ENCODE measurements around the gene TUBB. TPM values are rescaled to one million over a fixed set of nuclear protein-coding genes. Genes with fewer than 3 reads are reported as not detected.
"Not testable (repeated sequence)": the region's sequence is repeated elsewhere in the genome, so short reads cannot be mapped to it uniquely, and the experiment has no call there.

TUBB gene
- total and polyA plus RNA-seq, 9 of the 15 experiments (the other 6 are each of a cell fraction or from before 2014, with no cell fraction given) = 971 to 2,870 (median 1,478) TPM

DNA sequence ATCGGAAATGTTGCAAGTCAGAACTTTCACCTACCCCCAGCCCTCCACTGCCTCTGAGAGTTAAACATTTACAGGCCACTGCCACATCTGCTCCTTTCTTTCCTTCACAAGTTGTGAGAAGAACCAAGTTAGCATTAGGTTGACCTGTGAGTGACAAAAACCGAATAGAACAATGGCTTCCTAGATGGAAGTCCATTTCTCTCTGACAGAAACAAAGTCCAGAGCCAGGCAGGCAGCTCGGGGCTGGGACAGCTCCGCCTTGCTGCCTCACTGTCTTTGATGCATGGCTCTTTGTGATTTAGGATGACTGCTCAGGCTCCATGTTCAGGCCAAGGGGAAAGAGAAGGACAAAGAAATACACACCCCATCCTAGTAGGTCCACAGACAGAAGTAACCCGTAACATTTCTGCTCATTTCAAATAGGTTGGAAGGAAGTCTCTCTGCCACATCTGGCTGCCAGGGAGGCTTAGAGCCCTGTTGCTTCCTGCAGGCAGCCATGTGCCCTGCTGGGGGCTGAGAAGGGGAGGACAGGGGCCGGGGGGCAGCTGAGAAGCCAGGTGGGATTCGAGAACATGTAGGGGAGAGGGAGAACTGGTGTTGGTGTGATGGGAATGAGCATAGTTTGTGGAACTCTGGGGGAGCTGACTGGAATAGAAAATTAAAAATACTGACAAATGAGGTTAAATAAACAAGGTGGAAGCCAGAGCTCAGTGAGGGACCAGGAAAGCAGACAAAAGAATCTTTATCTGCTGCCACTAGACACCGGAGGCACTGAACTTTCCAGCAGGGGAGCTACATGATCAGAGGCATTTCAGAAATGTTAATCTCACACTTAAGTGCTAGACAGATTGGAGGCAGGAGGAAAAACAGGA lies 43.7 kb downstream of the TUBB start (continued):
- TF ChIP-seq L3MBTL2 (IDR thresholded peaks at IDR 0.05) (no peak), ZNF232 (CRISPR knock-in tag; IDR thresholded peaks at IDR 0.05) (no peak)
- TF ChIP-seq, protein P1, sequence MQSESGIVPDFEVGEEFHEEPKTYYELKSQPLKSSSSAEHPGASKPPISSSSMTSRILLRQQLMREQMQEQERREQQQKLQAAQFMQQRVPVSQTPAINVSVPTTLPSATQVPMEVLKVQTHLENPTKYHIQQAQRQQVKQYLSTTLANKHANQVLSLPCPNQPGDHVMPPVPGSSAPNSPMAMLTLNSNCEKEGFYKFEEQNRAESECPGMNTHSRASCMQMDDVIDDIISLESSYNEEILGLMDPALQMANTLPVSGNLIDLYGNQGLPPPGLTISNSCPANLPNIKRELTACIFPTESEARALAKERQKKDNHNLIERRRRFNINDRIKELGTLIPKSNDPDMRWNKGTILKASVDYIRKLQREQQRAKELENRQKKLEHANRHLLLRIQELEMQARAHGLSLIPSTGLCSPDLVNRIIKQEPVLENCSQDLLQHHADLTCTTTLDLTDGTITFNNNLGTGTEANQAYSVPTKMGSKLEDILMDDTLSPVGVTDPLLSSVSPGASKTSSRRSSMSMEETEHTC (IDR thresholded peaks at IDR 0.05) = no peak

DNA sequence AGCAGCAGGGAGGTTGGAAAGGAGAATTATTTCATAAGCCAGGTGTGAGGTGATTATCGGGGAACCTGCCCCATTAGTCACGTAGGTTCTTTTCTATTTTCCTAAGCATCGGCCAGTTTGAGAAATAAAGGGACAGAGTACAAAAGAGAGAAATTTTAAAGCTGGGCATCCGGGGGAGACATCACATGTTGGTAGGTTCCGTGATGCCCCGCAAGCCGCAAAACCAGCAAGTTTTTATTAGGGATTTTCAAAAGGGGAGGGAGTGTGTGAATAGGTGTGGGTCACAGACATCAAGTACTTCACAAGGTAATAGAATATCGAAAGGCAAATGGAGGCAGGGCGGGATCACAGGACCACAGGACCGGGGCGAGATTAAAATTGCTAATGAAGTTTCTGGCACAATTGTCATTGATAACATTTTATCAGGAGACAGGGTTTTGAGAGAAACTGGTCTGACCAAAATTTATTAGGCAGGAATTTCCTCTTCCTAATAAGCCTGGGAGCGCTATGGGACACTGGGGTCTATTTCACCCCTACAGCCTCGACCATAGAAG lies 44.4 kb downstream of the TUBB start:
- H3K4me3 ChIP-seq; BruUV-seq (replicated peaks): not testable (repeated sequence)

More for the DNA sequence above, 44.4 kb downstream of the TUBB start:
- in situ Hi-C loops (cut with MboI); H3K79me2 ChIP-seq (ENCODE audit: control insufficient read depth, insufficient read depth, low read length); ATAC-seq; H3K9me1 ChIP-seq (ENCODE audit: control insufficient read depth, insufficient read depth, low read length); H3K36me3 ChIP-seq (ENCODE audit: control insufficient read depth, insufficient read depth, low read length); H4K20me1 ChIP-seq (replicated peaks; ENCODE audit: control insufficient read depth, insufficient read depth, low read length); H3K4me2 ChIP-seq (ENCODE audit: insufficient read depth, low read length); H3K9me3 ChIP-seq (replicated peaks; ENCODE audit: control insufficient read depth, insufficient read depth, low read depth, low read length); FAIRE-seq; H3K27me3 ChIP-seq (ENCODE audit: control insufficient read depth in 2 of 2, insufficient read depth in 2 of 2, low read length in 2 of 2); CTCF ChIA-PET (ENCODE audit: low intra/inter-chr PET ratio); DNase-seq (ENCODE audit: extremely low read depth in 1 of 4, low spot score in 3 of 4); H3K9ac ChIP-seq (ENCODE audit: insufficient read depth in 1 of 2, low read depth in 2 of 2, low read length in 2 of 2): not testable (repeated sequence)
- intact Hi-C loops (cut with micrococcal nuclease) = loop anchor here (5.0 kb wide), 1 partner anchor 48 kb away; no protein-coding TSS in a partner anchor
- 0 out of 3 replicates have a peak overlapping the region, but pooled peaks have one; percentile 14 for H3K27ac ChIP-seq (ENCODE audit: extremely low read depth, low read depth, low read length)
- WGBS (ENCODE audit: insufficient coverage, low coverage, missing lambda C conversion rate) = 63% methylated on average over 13 of the region's 13 CpGs
- H3K4me1 ChIP-seq (replicated peaks in 1 of 2; ENCODE audit: control insufficient read depth in 2 of 2, insufficient read depth in 2 of 2, low read length in 2 of 2) = peaks cover 36 to 45% of the 10 kb centered on the region in 2 experiments
- POLR2A ChIA-PET = interaction anchor here (0.8 to 1.3 kb wide), 3 partner anchors 9 to 12 kb away, joined by 3 to 7 read pairs (median 5); no protein-coding TSS in a partner anchor
- peak; percentile 22; the same call in 1 of the 2 replicates for TF ChIP-seq L3MBTL2 (IDR thresholded peaks at IDR 0.05)
- 0 out of 2 replicates have a peak, but pooled peaks have one; percentile 54 for TF ChIP-seq DPF2 (IDR thresholded peaks at IDR 0.05)
- peak; percentile 56; the same call in 1 of the 2 replicates for TF ChIP-seq SMARCE1 (IDR thresholded peaks at IDR 0.05)
- TF ChIP-seq PHF20 (IDR thresholded peaks at IDR 0.05; ENCODE audit: partially characterized antibody) = peak; percentile 21
- TF ChIP-seq ETV1 (tag; conservative IDR thresholded peaks at IDR 0.05; ENCODE audit: low read depth) = 0 out of 2 replicates have a peak, but pooled peaks have one; percentile 54
- TF ChIP-seq, protein P2, sequence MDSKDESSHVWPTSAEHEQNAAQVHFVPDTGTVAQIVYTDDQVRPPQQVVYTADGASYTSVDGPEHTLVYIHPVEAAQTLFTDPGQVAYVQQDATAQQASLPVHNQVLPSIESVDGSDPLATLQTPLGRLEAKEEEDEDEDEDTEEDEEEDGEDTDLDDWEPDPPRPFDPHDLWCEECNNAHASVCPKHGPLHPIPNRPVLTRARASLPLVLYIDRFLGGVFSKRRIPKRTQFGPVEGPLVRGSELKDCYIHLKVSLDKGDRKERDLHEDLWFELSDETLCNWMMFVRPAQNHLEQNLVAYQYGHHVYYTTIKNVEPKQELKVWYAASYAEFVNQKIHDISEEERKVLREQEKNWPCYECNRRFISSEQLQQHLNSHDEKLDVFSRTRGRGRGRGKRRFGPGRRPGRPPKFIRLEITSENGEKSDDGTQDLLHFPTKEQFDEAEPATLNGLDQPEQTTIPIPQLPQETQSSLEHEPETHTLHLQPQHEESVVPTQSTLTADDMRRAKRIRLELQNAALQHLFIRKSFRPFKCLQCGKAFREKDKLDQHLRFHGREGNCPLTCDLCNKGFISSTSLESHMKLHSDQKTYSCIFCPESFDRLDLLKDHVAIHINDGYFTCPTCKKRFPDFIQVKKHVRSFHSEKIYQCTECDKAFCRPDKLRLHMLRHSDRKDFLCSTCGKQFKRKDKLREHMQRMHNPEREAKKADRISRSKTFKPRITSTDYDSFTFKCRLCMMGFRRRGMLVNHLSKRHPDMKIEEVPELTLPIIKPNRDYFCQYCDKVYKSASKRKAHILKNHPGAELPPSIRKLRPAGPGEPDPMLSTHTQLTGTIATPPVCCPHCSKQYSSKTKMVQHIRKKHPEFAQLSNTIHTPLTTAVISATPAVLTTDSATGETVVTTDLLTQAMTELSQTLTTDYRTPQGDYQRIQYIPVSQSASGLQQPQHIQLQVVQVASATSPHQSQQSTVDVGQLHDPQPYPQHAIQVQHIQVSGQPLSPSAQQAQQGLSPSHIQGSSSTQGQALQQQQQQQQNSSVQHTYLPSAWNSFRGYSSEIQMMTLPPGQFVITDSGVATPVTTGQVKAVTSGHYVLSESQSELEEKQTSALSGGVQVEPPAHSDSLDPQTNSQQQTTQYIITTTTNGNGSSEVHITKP (IDR thresholded peaks at IDR 0.05; ENCODE audit: partially characterized antibody) = peak; percentile 57
- 0 out of 2 replicates have a peak, but pooled peaks have one; percentile 63 for TF ChIP-seq NBN (IDR thresholded peaks at IDR 0.05; ENCODE audit: low read depth)
- peak overlapping the region; percentile 72; the same call in 1 of the 2 replicates for H2AFZ ChIP-seq (ENCODE audit: low read depth, low read length)

Measured in K562 (cell line).